ENCODE measurements around the gene TNS1.

DNA sequence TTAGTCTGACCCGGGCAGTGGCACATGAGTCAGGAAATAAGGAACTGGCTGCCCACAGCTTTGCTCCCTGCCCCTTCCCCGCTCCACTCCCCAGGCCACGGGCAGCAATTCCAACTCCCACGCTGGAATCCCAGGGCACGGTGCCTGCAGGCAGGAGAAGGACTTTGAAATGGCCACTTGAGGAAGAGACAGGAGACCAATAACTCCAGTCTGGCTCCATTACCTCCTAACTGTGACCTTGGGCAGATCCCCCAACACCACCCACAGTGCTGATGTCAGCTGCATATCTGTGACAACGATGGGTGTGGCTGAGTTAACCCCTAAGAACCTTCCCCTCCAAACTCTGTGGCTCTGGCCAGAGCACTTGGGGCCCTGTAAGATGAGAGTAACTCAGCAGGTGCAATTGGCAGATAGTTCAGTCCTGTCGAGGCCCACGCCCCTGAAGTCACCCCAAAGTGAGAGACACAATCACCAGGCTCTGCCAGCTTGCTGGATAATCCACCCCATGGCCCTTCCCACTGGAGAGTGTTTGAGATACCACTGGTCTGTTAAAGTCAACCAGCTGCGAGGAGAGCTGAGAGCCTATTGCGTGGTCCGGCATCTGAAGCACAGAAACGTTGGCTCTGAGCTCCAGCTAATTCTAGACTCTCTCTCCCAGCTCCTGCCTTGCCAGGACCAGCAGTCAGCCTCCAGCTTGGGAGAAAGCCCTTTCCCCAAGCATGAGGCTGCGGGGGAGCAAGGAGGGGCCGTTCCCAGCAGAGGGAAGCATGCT, 175.2 kb downstream of the TNS1 start:
- TF ChIP-seq, protein P1, sequence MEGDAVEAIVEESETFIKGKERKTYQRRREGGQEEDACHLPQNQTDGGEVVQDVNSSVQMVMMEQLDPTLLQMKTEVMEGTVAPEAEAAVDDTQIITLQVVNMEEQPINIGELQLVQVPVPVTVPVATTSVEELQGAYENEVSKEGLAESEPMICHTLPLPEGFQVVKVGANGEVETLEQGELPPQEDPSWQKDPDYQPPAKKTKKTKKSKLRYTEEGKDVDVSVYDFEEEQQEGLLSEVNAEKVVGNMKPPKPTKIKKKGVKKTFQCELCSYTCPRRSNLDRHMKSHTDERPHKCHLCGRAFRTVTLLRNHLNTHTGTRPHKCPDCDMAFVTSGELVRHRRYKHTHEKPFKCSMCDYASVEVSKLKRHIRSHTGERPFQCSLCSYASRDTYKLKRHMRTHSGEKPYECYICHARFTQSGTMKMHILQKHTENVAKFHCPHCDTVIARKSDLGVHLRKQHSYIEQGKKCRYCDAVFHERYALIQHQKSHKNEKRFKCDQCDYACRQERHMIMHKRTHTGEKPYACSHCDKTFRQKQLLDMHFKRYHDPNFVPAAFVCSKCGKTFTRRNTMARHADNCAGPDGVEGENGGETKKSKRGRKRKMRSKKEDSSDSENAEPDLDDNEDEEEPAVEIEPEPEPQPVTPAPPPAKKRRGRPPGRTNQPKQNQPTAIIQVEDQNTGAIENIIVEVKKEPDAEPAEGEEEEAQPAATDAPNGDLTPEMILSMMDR (conservative IDR thresholded peaks at IDR 0.05; ENCODE audit: low read length), result no peak
- no peak for TF ChIP-seq EZH2phosphoT487 (IDR thresholded peaks at IDR 0.05; ENCODE audit: borderline replicate concordance)

Data from Loucy (cell line).